Stimulated activated CD4-positive, alpha-beta T cell treated with anti-CD3 and anti-CD28 coated beads, Interleukin-2, amount 100 ng/mL, for 24 hours (primary cell): ENCODE data around the gene TENM3.
"Not testable (repeated sequence)": the region's sequence is repeated elsewhere in the genome, so short reads cannot be mapped to it uniquely, and the experiment has no call there.

Experiments used
- DNase-seq, 2 donors: peaks; one replicate each; pipeline ENCODE4 v3.0.0-alpha.2; 2020

The TENM3 gene

GRCh38 chr4:182802621-182803020 is 559.4 kb downstream of the TENM3 start:
- no peak for DNase-seq

GRCh38 chr4:182803235-182803634 is 560.0 kb downstream of the TENM3 start:
- no peak for DNase-seq

DNA sequence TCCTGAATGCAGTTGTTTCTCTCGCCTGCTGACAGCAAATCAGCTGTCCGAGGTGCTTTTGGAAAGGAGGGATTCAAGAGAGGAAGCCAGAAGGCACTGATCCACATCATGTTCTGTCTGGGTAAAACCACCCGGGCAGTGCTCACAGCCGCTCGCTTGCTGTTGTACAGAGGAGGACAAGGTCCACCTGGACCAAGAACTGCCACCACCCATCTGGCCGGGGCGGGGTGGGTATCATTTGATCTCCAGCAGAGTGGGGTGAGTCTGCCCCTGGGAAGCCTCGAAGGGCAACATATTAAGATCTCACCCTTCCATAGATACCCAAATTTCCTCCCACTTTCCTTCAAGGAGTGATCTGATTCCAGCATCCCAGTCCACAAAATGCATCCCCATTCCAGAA is 560.9 kb downstream of the TENM3 start:
- no peak for DNase-seq

GRCh38 chr4:182805321-182805720 is 562.1 kb downstream of the TENM3 start:
- DNase-seq = no peak

DNA sequence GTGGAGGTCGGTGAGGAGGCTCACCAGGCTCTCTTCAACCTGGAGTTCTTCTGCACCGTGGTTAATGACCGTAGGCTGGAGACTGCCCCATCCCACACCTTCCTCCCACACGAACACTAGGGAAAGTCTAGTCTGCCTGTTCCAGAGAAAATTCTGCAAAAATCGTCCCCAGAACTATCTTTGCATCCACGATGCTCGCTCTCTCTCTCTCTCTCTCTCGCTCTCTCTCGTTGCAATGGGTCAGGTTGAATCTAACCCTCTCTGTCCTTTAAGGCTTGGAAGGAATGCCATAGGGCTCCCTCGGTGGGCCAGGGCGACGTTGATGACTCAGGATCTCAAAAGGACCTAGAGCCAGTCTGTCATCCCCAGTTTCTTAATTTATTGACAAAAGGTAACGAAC is 562.5 kb downstream of the TENM3 start:
- DNase-seq = no peak

DNA sequence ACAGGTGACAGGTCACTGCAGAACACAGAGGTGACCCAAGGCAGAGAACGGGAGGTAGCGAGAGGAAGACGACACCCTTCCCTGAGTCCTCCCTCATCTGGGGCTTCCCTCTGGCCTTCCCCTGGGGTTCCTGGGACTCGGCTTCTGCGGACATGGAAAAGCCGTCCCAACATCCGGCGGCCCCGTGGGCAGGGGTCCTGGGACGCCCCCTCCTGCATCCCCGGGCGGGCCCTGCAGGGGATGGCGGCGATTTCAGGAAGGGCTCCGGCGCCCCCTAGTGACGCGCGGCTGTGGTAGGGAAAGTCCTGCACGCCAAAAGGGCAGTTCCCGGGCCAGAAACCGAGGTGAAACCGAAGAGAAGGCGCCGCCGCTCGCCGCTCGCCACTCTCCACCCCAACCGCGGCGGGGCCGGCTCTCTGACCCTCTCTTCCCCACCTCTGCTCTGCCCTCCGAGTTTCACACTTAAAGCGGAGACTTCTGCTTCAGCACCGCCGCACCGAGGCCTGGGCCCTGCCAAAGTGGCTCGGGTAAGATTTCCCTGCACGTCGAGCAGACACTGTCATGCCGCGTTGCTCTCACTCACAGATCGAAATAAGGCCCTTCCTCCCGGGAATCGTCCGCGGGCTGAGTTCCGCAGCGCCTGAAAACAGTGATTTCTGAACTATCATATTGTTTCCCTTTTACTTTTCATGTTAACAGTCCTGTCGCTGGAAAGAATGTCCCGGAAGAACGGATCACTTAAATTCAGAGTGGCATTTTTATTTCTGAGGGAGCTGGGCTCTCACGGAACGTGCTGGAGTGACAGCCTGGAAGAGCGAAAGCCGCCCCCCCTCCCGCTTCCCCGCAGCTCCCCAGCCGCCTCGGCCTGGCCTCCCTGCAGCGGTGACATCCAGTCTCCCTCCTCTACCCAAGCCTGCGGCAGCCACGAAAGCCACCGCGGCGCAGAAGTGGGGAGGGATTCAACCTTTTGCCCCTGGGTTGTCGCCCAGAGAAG is 563.4 kb downstream of the TENM3 start:
- DNase-seq = peak; percentile 72 to 80

GRCh38 chr4:182807346-182807745 is 564.1 kb downstream of the TENM3 start:
- no peak for DNase-seq

DNA sequence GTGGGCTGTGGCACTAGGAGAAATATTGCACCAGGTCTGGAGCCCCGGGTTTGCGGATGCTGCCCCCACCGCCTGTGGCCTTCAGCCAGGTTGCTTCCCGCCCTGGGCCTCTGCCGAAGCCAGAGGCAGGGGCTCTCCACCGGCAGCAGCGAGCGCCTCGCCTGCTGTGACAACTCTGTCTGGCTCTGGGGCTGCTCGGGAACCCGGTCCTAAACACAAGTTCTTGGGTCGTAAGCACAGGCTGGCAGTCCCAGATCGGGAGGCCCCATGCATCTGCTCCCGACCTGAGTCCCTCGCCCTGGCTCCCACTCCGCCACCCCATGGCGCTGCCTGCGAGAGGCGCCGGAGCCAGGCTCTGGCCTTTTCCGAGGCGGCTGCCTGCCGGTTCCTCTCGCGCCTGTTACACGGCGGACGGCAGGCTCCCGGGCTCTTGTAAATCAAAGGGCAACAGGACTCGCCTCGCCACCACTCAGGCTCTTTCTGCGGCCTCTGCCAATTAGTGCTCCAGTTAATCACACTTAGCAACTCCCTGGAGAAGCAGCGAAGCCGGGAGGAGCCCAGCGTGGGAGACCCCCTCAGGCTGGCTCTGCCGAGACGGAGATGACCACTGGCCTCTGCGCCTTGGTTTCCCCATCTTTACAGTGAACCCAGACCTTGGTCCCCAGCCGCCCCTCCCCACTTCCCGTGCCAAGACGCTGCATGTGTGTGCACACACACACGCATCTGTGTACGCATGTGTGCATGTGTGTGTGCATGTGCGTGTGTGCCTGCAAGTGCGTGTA is 564.8 kb downstream of the TENM3 start:
- DNase-seq = no peak

DNA sequence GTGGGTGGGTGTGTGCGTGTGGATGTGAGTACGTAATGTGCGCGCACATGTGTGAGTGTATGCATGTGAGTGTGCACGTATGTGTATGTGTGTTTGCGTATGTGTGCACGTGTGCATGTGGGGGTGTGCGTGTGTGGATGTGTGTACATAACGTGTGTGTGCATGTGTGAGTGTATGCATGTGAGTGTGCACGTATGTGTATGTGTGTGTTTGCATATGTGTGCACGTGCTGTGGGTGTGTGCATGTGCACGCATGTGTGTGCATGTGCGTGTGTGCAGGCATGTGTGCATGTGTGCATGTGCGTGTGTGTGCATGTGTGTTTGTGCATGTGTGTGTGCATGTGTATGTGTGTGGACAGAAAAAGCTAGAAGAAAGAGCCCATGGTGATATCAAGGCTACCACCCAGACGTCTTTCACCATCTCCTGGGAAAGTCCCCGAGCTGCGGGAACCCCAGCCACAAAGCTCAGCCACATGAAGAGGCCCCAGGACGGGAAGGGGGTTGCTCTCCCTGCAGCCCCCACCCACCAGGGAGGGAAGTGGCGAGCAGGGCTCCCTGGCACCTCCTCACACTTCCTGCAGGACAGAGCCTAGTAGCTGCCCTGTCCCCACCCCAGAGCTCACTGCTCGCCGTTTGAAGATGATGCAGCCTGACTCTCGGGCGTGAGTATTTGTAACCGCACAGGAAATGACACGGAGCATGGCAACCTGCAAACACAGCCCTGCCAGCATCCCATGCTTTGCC is 565.6 kb downstream of the TENM3 start:
- DNase-seq = peak; percentile 50 to 64

- peak in 1 of 2 donors; percentile 35 for DNase-seq
Observed at GRCh38 chr4:182809417-182810102, 566.4 kb downstream of the TENM3 start.

GRCh38 chr4:182810103-182810615 is 567.0 kb downstream of the TENM3 start:
- DNase-seq = no peak

GRCh38 chr4:182812916-182813315 is 569.7 kb downstream of the TENM3 start:
- no peak for DNase-seq

GRCh38 chr4:182814065-182814464 is 570.9 kb downstream of the TENM3 start:
- not testable (repeated sequence) for DNase-seq

DNA sequence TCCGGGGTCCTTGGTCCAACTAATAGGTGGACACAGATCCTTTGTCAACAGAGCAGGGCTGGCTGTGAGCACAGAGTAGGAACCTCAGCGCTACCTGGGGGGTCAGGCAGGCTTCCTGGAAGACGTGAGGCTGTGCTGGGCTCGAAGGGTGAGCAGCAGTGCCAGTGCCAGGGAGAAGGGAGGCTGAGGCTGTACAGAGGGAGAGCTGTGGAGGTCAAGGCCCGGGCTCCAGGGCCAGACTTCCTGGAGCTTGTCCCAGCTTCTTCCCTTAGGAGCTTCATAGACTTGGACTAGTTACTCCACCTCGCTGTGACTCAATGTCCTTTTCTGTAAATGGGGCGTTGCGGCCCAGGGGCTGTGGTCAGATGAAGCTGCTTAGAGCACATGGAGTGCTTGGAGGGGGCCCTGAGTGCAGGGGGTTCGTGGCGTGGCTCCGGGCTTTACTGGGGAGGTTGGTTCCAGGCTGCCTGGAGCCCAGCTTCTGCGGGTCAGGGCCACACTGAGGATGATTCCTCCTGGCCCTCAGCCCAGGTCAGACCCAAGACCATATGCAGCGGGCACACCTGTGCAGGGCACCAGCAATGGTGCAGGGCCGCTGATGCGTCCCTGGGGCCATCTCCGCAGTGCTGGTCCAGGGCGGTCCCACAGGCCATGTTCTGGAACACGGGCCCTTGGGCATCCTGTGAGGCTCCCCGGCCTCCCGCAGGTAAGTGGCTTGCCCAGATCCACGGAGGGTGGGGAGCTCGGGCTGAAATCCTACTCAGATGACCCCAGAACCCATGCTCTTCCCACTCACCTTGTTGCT is 575.9 kb downstream of the TENM3 start:
- no peak for DNase-seq

- DNase-seq = no peak
Observed at GRCh38 chr4:182819751-182820150, 576.5 kb downstream of the TENM3 start.

DNA sequence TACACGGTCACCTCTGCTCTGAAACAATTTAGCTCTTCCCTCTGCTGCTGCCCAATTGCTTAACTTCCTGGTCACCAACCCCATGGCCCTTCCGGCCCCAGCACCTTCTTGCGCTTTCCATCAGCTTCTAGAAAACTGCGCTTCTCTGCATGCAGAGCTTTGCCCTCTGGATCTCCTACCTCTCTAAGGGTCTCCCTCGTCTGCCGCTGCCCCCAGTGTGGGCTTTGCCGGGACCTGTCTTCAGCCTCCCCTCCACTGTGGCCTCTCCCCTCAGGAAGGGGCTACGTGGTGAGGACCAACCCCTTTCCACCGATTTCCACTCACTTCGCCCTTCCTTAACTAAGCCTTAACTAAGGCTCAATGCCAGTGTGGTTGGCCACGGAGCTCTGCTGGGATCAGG is 579.4 kb downstream of the TENM3 start:
- no peak for DNase-seq

DNA sequence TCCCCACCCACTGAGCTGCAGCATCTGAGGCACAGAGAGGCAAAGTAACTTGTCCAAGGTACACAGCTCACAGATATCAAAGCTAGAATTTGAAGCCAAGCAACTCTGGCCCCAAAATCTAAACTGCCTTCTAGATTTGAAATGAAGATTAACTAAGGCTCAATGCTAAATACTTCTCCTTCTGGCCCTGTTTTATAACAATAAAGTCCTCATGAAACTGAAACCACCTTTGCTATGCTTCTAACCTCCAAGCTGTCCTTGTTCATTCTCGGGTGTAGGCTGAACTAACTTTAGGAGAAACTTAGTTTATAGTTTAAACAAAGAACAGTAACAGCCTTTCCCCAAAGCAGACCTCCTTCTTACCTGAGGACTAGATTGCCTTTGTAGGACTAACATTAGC is 580.4 kb downstream of the TENM3 start:
- DNase-seq = no peak

DNA sequence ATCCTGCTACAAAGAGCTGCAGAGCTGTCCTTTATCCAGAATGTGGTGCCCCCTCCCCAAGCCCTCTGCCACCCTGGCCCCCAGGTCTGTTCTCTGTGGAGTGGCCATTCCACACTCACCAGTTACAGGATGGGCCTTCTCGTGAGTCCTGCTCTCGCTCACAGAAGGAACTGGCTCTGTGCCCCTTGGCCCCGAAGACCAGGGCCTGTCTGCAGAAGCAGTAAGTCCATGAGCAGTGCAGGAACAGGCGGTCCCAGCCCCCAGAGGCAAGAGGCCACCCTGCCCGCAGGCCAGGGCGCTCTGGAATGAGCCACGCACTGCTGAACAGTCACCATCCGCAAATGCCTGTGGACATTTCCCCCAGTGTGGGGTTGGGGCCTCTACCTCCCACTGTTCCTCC is 581.8 kb downstream of the TENM3 start:
- DNase-seq = no peak

DNA sequence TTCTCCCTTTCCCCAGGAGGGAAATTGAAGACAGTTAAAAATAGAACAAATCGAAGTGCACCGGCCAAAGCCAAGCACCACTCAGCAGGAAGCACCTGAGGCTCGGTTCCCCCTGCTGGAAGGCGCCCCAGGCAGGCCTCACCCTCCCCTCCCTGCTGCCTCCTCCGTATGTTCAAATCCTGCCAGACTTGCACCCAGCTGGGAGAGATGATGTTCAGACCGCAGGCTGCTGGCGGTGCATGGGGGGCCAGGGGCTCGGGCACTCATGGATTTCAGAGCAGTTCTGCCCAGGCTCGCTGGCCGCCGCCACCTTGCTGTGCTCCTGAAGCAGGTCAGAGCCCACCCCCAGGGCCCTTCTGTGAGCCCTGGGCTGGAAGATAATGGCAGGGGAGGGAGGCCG is 582.6 kb downstream of the TENM3 start:
- no peak for DNase-seq

DNA sequence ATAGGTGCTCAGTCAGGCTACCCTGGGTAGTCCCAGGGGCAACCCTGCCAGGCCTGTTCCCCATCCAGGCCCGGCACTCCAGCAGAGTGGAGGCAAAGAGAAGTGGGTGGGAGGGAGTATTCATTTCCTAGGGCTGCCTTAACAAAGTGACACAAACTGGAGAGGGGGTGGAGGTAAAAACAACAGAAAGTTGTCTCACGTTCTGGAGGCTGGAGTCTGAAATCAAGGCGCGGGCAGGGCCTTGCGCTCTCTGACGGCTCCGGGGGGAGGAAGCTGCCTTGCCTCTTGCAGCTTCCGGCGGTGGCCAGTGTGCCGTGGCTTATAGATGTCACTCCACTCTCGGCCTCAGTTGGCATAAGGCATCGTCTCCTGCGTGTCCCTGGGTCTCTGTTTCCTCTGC is 583.2 kb downstream of the TENM3 start:
- DNase-seq = peak in 1 of 2 donors; percentile 24

DNA sequence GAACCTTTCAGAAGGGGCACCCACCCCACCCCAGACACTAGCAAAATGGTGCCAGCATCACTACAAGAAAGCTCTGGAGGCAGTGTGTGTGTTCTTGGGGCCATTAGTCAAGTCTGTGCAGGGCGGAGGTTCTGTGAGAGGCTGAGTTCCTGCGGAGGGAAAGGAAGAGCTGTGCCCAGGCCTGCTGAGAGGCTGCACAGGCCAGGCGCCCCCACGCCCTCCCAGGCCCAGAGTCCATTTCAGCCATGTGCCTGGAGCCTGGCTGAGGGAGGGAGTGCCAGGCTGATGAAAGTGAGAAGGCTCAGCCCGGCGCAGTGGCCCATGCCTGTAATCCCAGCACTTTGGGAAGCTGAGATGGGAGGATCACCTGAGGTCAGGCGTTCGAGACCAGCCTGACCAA is 584.0 kb downstream of the TENM3 start:
- no peak for DNase-seq
